Mesenchymal stem cell (in vitro differentiated cells and primary cell): ENCODE measurements around the gene HNRNPA3. TPM values are rescaled to one million over a fixed set of nuclear protein-coding genes. Genes with fewer than 3 reads are reported as not detected.
A peak's percentile ranks its signal among the peaks of the same experiment; 100 is the strongest.

Experiments used
- DNase-seq: peaks from one replicate; pipeline ENCODE4 v3.0.0-alpha.2; 2013
- H2AFZ ChIP-seq: one replicate; pipeline ENCODE4 v1.6.1; 2013; ENCODE audit warnings: low read depth, mild to moderate bottlenecking, control low read depth, inconsistent platforms, low read length, moderate library complexity
- H2AK5ac ChIP-seq: 2 replicates; pipeline ENCODE4 v1.6.1; 2013; ENCODE audit warnings: low read length, moderate library complexity, mild to moderate bottlenecking, inconsistent platforms; ENCODE audit not compliant: severe bottlenecking
- H2BK120ac ChIP-seq: one replicate; pipeline ENCODE4 v1.6.1; 2013; ENCODE audit warnings: low read depth, mild to moderate bottlenecking, inconsistent platforms, low read length, moderate library complexity
- H2BK12ac ChIP-seq, 2 experiments: one replicate each; pipeline ENCODE4 v1.6.1; 2013; ENCODE audit warnings: inconsistent platforms in 2 of 2, low read length in 2 of 2, mild to moderate bottlenecking in 2 of 2, moderate library complexity in 2 of 2, control low read depth in 1 of 2
- H2BK15ac ChIP-seq: one replicate; pipeline ENCODE4 v1.6.1; 2013; ENCODE audit warnings: mild to moderate bottlenecking, low read depth, inconsistent platforms; ENCODE audit not compliant: poor library complexity, severe bottlenecking
- H2BK5ac ChIP-seq: 2 replicates; pipeline ENCODE4 v1.6.1; 2013; ENCODE audit warnings: low read depth, mild to moderate bottlenecking, low read length, control low read depth, inconsistent platforms; ENCODE audit not compliant: poor library complexity, severe bottlenecking
- H3K14ac ChIP-seq, 2 experiments: one replicate each; pipeline ENCODE4 v1.6.1; 2013; ENCODE audit warnings: inconsistent platforms in 2 of 2, low read length in 2 of 2, control low read depth in 1 of 2, mild to moderate bottlenecking in 1 of 2, moderate library complexity in 1 of 2
- H3K18ac ChIP-seq, 2 experiments: one replicate each; pipeline ENCODE4 v1.6.1; 2013; ENCODE audit warnings: inconsistent platforms in 2 of 2, low read length in 2 of 2, control low read depth in 1 of 2, low read depth in 1 of 2, mild to moderate bottlenecking in 1 of 2
- H3K23ac ChIP-seq, 2 experiments: one replicate each; pipeline ENCODE4 v1.6.1; 2013; ENCODE audit warnings: inconsistent platforms in 2 of 2, low read length in 2 of 2, mild to moderate bottlenecking in 2 of 2, moderate library complexity in 2 of 2, control low read depth in 1 of 2
- H3K27ac ChIP-seq: 2 replicates; pipeline ENCODE4 v1.5.1; 2013; ENCODE audit warnings: mild to moderate bottlenecking, moderate library complexity, low read length, control low read depth, inconsistent platforms; ENCODE audit not compliant: poor library complexity, severe bottlenecking
- H3K27me3 ChIP-seq, 2 experiments: 2 replicates each; pipeline versions ENCODE4 v1.6.1 to v1.7.0; 2013; ENCODE audit warnings: low read length in 2 of 2, mild to moderate bottlenecking in 2 of 2, moderate library complexity in 2 of 2, control low read depth in 1 of 2, inconsistent platforms in 1 of 2; ENCODE audit not compliant: control insufficient read depth in 1 of 2, insufficient read depth in 1 of 2
- H3K36me3 ChIP-seq, 2 experiments: 2 replicates each; pipeline versions ENCODE4 v1.6.1 to v1.7.0; 2013; ENCODE audit warnings: low read length in 2 of 2, control low read depth in 1 of 2, inconsistent platforms in 1 of 2, low read depth in 1 of 2, mild to moderate bottlenecking in 1 of 2; ENCODE audit not compliant: insufficient read depth in 2 of 2, control insufficient read depth in 1 of 2
- H3K4ac ChIP-seq, 2 experiments: one replicate each; pipeline ENCODE4 v1.6.1; 2013; ENCODE audit warnings: inconsistent platforms in 2 of 2, low read length in 2 of 2, mild to moderate bottlenecking in 2 of 2, moderate library complexity in 2 of 2, control low read depth in 1 of 2, low read depth in 1 of 2
- H3K4me1 ChIP-seq: 2 replicates; pipeline ENCODE4 v1.6.1; 2013; ENCODE audit warnings: low read depth, low read length, control low read depth; ENCODE audit not compliant: control insufficient read depth, insufficient read depth
- H3K4me2 ChIP-seq: 2 replicates; pipeline ENCODE4 v1.6.1; 2013; ENCODE audit warnings: low read length, mild to moderate bottlenecking, inconsistent platforms; ENCODE audit not compliant: poor library complexity, severe bottlenecking
- H3K4me3 ChIP-seq, 2 experiments: 2 replicates each; pipeline versions ENCODE4 v1.5.1 to v1.7.0; 2013; ENCODE audit warnings: low read length in 2 of 2, mild to moderate bottlenecking in 2 of 2, control low read depth in 1 of 2, low read depth in 1 of 2; ENCODE audit not compliant: insufficient read depth in 1 of 2
- H3K79me1 ChIP-seq: replicated peaks from 2 replicates; pipeline ENCODE4 v1.6.1; 2013; ENCODE audit warnings: mild to moderate bottlenecking, control low read depth, low read length, inconsistent platforms; ENCODE audit not compliant: poor library complexity, severe bottlenecking
- H3K9ac ChIP-seq: 2 replicates; pipeline ENCODE4 v1.7.0; 2013; ENCODE audit warnings: mild to moderate bottlenecking, low read length, moderate library complexity
- H3K9me3 ChIP-seq: 2 replicates; pipeline ENCODE4 v1.7.0; 2013; ENCODE audit warnings: mild to moderate bottlenecking, low read length; ENCODE audit not compliant: control insufficient read depth
- H4K8ac ChIP-seq: one replicate; pipeline ENCODE4 v1.6.1; 2013; ENCODE audit warnings: inconsistent platforms, mild to moderate bottlenecking, low read length, moderate library complexity
- H4K91ac ChIP-seq: one replicate; pipeline ENCODE4 v1.6.1; 2013; ENCODE audit warnings: mild to moderate bottlenecking, low read length, inconsistent platforms
- WGBS: methylation state at CpG from one replicate; pipeline ENCODE4 v1.1.7; 2013; ENCODE audit warnings: mixed read lengths; 5-methylcytosine and 5-hydroxymethylcytosine counted together
- polyA plus RNA-seq, 2 experiments: library from polyadenylated mRNA; stranded (reverse); fragments of 200-250 nt; gene quantifications; one replicate each; pipeline ENCODE4 v1.2.3, GENCODE V29; 2013

The HNRNPA3 gene
- polyA plus RNA-seq (2013, experiment 1 of 2): 192 TPM
- polyA plus RNA-seq (2013, experiment 2 of 2): 202 TPM

GRCh38 chr2:177212106-177212890 is at the start of gene HNRNPA3:
Gene HNRNPA3, plus strand, starts transcription at chr2:177212794. Its CDS starts 6 bp downstream, at chr2:177212800.
- H3K4me1 ChIP-seq: peaks cover 2% of the 10 kb centered on the region
- peak within 1 kb of the TSS; percentile 86 to 95 for H3K4me3 ChIP-seq
- peak within 1 kb of the TSS; percentile 85 to 94 for H3K4ac ChIP-seq
- peak within 1 kb of the TSS in 1 of 2 experiments; percentile 44 for H3K14ac ChIP-seq
- H3K27me3 ChIP-seq: no peaks in the 10 kb centered on the region
- H2BK15ac ChIP-seq: peak within 1 kb of the TSS; percentile 88
- H3K27ac ChIP-seq: peak within 1 kb of the TSS; percentile 92
- H4K91ac ChIP-seq: peak within 1 kb of the TSS; percentile 88
- no peaks in the 10 kb centered on the region for H3K9me3 ChIP-seq
- under 1% methylated on average over 70 of the region's 74 CpGs for WGBS
- H2AK5ac ChIP-seq: peak within 1 kb of the TSS; percentile 45
- peaks cover 5 to 27% of the 10 kb centered on the region in 2 experiments for H3K36me3 ChIP-seq
- H3K23ac ChIP-seq: peak within 1 kb of the TSS in 1 of 2 experiments; percentile 57
- peak within 1 kb of the TSS; percentile 96 to 99 for H3K18ac ChIP-seq
- peak; percentile 99 for DNase-seq
- H2AFZ ChIP-seq: no peak within 1 kb of the TSS
- H3K79me1 ChIP-seq: peaks cover 8% of the 10 kb centered on the region
- H3K4me2 ChIP-seq: peak within 1 kb of the TSS; percentile 83
- H2BK120ac ChIP-seq: peak within 1 kb of the TSS; percentile 86
- peak within 1 kb of the TSS; percentile 87 for H2BK5ac ChIP-seq
- H4K8ac ChIP-seq: peak within 1 kb of the TSS; percentile 79
- peak within 1 kb of the TSS; percentile 99 for H3K9ac ChIP-seq
- no peak within 1 kb of the TSS for H2BK12ac ChIP-seq

- Histone ChIP-seq H3K23ac (no peak overlapping the region), H3K27me3 (no peaks in the 10 kb centered on the region), H4K8ac (no peak overlapping the region), H3K4ac (no peak overlapping the region), H2BK5ac (no peak overlapping the region), H3K36me3 (no peaks in the 10 kb centered on the region), H2BK15ac (no peak overlapping the region), H2AK5ac (no peak overlapping the region), H4K91ac (no peak overlapping the region), H3K79me1 (no peaks in the 10 kb centered on the region), H3K9ac (peak overlapping the region; percentile 91), H3K4me3 (peak overlapping the region in 1 of 2 experiments; percentile 75), H3K18ac (peak overlapping the region in 1 of 2 experiments; percentile 30), H2BK12ac (no peak overlapping the region), H3K4me1 (no peaks in the 10 kb centered on the region), H2AFZ (no peak overlapping the region), H3K27ac (no peak overlapping the region), H2BK120ac (no peak overlapping the region), H3K4me2 (peak overlapping the region; percentile 71), H3K9me3 (no peaks in the 10 kb centered on the region), H3K14ac (no peak overlapping the region)
- no peak for DNase-seq
- WGBS: 21% methylated on average over 2 of the region's 3 CpGs
Measured at GRCh38 chr2:177164131-177164530, 48.5 kb upstream of the HNRNPA3 start.

GRCh38 chr2:177164584-177165052 is 48.0 kb upstream of the HNRNPA3 start:
- Histone ChIP-seq H2BK15ac (no peak overlapping the region), H4K8ac (peak overlapping the region; percentile 7), H3K79me1 (no peaks in the 10 kb centered on the region), H2BK120ac (no peak overlapping the region), H3K27ac (no peak overlapping the region), H3K9ac (peak overlapping the region; percentile 91), H3K4me3 (peak overlapping the region in 1 of 2 experiments; percentile 75), H3K14ac (no peak overlapping the region), H3K4me2 (peak overlapping the region; percentile 71), H3K9me3 (no peaks in the 10 kb centered on the region), H3K4me1 (no peaks in the 10 kb centered on the region), H4K91ac (no peak overlapping the region), H2BK5ac (no peak overlapping the region), H2AK5ac (no peak overlapping the region), H3K27me3 (no peaks in the 10 kb centered on the region), H2BK12ac (no peak overlapping the region), H3K4ac (no peak overlapping the region), H3K18ac (peak overlapping the region in 1 of 2 experiments; percentile 30), H3K23ac (no peak overlapping the region), H3K36me3 (no peaks in the 10 kb centered on the region), H2AFZ (no peak overlapping the region)
- WGBS: no CpG with 5 or more reads among the region's 13 CpGs
- DNase-seq: peak; percentile 84

- Histone ChIP-seq H2AK5ac (no peak overlapping the region), H2BK5ac (no peak overlapping the region), H3K4me2 (peak overlapping the region; percentile 58), H3K27ac (peak overlapping the region; percentile 87), H3K23ac (no peak overlapping the region), H3K36me3 (no peaks in the 10 kb centered on the region), H3K9me3 (no peaks in the 10 kb centered on the region), H2AFZ (peak overlapping the region; percentile 68), H4K8ac (peak overlapping the region; percentile 14), H3K18ac (peak overlapping the region; percentile 11 to 61), H2BK12ac (no peak overlapping the region), H3K27me3 (no peaks in the 10 kb centered on the region), H3K4me3 (peak overlapping the region in 1 of 2 experiments; percentile 75), H3K14ac (no peak overlapping the region), H3K79me1 (no peaks in the 10 kb centered on the region), H2BK120ac (no peak overlapping the region), H3K4me1 (no peaks in the 10 kb centered on the region), H4K91ac (peak overlapping the region; percentile 82), H3K4ac (peak overlapping the region; percentile 76 to 89), H2BK15ac (no peak overlapping the region), H3K9ac (peak overlapping the region; percentile 91)
- peak; percentile 59 for DNase-seq
- WGBS: 39% methylated on average over 8 of the region's 8 CpGs
Measured at GRCh38 chr2:177165061-177165583, 47.5 kb upstream of the HNRNPA3 start.
